Epithelial cell of umbilical artery (primary cell): ENCODE measurements around the gene TOP3B. TPM values are rescaled to one million over a fixed set of nuclear protein-coding genes. Genes with fewer than 3 reads are reported as not detected.

Experiments used
- total RNA-seq: library from RNA; depleted of rRNA; stranded (reverse); fragments of >200 nt; gene quantifications from 2 replicates; pipeline ENCODE4 v1.2.3, GENCODE V29; 2014

Gene TOP3B
- total RNA-seq = 21.1 and 28.9 TPM in 2 replicates

DNA sequence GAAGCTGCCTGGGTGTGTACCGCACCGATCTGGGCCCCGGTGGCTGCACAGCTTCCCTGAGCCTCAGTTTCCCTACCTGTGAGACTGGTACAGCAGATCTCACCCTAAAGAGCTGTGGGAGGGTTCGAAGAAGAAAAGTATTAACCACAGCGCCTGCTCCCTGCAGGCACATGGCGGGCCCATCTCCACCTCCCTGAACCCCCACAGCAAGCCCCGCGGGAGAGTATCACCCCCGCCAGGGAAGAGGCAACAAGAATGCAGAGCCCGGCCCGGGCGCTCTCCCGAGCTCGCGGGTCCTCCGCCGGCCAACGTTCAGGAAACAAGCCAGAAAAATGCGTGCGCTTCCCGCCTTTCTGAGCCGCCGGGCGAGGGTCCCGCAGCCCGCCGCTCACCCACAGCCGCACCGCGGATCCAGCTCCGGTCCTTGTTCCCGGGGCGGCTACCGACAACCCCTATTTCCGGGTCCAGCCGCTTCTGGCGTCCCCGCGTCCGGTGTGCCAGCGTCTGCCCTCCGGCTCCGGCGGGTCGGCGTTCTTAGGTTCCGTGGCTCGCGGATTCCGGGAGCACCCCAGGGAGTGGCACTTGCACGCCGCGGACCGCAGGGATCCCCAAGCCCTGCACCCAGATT lies at the start of gene TOP3B:
Gene TOP3B, minus strand, starts transcription at position 450 of the 628 bp plus-strand sequence. CDS start 7,078 bp downstream, outside the sequence.

DNA sequence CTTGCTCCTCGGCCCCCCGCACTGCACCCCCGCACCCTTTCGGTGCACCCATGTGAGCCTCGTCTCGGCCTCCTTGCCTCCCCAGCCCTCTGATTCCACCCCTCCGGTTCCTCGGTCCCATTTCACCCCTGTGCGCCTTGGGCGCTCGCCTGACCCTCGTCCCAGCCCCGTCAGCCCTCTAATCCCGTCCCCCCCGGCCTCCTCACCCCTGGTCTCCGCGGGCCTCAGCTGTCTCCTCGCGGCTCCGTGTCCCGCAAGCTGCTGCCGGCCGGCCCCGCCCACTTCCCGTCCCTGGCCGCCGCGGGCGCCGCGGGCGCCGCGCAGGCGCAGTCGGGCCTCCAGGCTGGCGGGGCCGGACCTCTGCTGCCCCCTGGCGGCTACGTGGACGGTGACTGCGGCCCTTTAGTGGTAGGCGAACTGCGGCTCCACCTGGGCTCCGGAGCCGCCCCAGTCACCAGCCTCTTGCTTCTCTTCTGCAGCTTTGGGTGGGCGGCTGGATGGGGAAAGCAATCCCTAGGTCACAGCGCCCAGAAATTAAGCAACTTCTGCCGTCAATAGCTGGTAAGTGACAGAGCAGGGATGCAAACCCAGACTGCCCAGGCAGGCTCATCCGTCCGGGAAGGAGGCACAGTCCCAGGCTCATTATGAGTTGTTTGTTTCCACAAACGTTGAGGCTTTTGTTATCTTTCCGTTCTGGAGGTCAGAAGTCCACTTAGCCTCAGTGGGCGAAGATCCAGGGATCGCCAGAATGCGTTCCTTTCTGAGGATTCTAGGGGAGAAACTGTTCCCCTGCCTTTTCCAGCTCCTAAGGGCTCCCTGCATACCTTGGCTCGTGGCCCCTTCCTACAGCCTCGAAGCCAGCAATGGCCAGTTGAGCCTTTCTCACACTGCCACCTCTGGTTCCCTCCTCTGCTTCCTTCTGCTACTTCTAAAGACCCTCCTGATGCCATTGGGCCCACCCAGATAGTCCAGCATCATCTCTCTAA lies 29.7 kb downstream of the TOP3B start, which contains the start of gene PPM1F:
Gene PPM1F, minus strand, starts transcription at position 263 of the 986 bp plus-strand sequence. CDS start 6,800 bp downstream, outside the sequence.

Other genes starting within 250 kb of the TOP3B start
- gene YPEL1, start 247.0 kb downstream of the TOP3B start, total RNA-seq = 2.0 and 3.2 TPM in 2 replicates
- 38.0 and 64.7 TPM in 2 replicates for gene MAPK1, start 115.1 kb downstream of the TOP3B start, total RNA-seq
- 74.4 and 112 TPM in 2 replicates for gene PPM1F, start 29.9 kb downstream of the TOP3B start, total RNA-seq